GM19328 (cell line): Measurements from ENCODE around the gene PSAT1.

Experiments used
- ATAC-seq: cut with Tn5 transposase; IDR thresholded peaks from one replicate; pipeline ENCODE4 v1.9.1; 2021; ENCODE audit warnings: mild to moderate bottlenecking, moderate library complexity; ENCODE audit not compliant: unreplicated experiment

Gene PSAT1

GRCh38 chr9:78292026-78292425 lies 4.9 kb upstream of the PSAT1 start:
- no peak for ATAC-seq

- no peak for ATAC-seq
Observed at GRCh38 chr9:78292716-78293497, 4.0 kb upstream of the PSAT1 start.

GRCh38 chr9:78294290-78295176 lies 2.4 kb upstream of the PSAT1 start:
- ATAC-seq = no peak

GRCh38 chr9:78295177-78295575 lies 1.7 kb upstream of the PSAT1 start:
- no peak for ATAC-seq

GRCh38 chr9:78295731-78296130 lies 1.2 kb upstream of the PSAT1 start:
- ATAC-seq = no peak

- ATAC-seq = no peak
Observed at GRCh38 chr9:78296201-78296892, 578 bp upstream of the PSAT1 start.

GRCh38 chr9:78297672-78297961 lies 692 bp downstream of the PSAT1 start:
- no peak for ATAC-seq

GRCh38 chr9:78298046-78298765 lies 1.3 kb downstream of the PSAT1 start:
- no peak for ATAC-seq

GRCh38 chr9:78300209-78300608 lies 3.3 kb downstream of the PSAT1 start:
- ATAC-seq = no peak

- no peak for ATAC-seq
Observed at GRCh38 chr9:78301466-78301865, 4.5 kb downstream of the PSAT1 start.

- ATAC-seq = no peak
Observed at GRCh38 chr9:78303377-78304062, 6.6 kb downstream of the PSAT1 start.

- no peak for ATAC-seq
Observed at GRCh38 chr9:78304357-78304756, 7.4 kb downstream of the PSAT1 start.

- no peak for ATAC-seq
Observed at GRCh38 chr9:78306222-78307076, 9.5 kb downstream of the PSAT1 start.

- ATAC-seq = no peak
Observed at GRCh38 chr9:78307360-78307759, 10.4 kb downstream of the PSAT1 start.

- ATAC-seq = no peak
Observed at GRCh38 chr9:78309066-78309465, 12.1 kb downstream of the PSAT1 start.

- ATAC-seq = no peak
Observed at GRCh38 chr9:78311075-78311474, 14.2 kb downstream of the PSAT1 start.

GRCh38 chr9:78311886-78312524 lies 15.1 kb downstream of the PSAT1 start:
- no peak for ATAC-seq

- ATAC-seq = no peak
Observed at GRCh38 chr9:78314550-78314949, 17.6 kb downstream of the PSAT1 start.
